Peyer's patch (tissue), 4 donors: ENCODE data around the gene PXDN. TPM values are rescaled to one million over a fixed set of nuclear protein-coding genes. Genes with fewer than 3 reads are reported as not detected.

ENCODE experiments used
- DNase-seq, 3 donors: peaks; one replicate each; pipeline ENCODE4 v3.0.0-alpha.2; 2017 to 2019
- H3K27ac ChIP-seq, 4 donors: fragments of 200-600 bp; sonication (generic); one replicate each; pipeline ENCODE4 v1.5.1; 2016 to 2019
- H3K27me3 ChIP-seq, 2 donors: fragments of 200-600 bp; sonication (generic); one replicate each; pipeline ENCODE4 v1.5.1; 2019
- H3K36me3 ChIP-seq, 3 donors: fragments of 200-600 bp; sonication (generic); one replicate each; pipeline ENCODE4 v1.5.1; 2016 to 2019
- H3K4me1 ChIP-seq, 4 donors: fragments of 200-600 bp; sonication (generic); one replicate each; pipeline ENCODE4 v1.5.1; 2016 to 2019
- H3K4me3 ChIP-seq, 4 donors: fragments of 200-600 bp; sonication (generic); 1 replicate in 3 of 4; 2 replicates in 1 of 4; pipeline ENCODE4 v1.5.1; 2016 to 2019; ENCODE audit warnings: mild to moderate bottlenecking in 1 of 4
- H3K9me3 ChIP-seq, 4 donors: fragments of 200-600 bp; sonication (generic); one replicate each; pipeline ENCODE4 v1.5.1; 2016 to 2019; ENCODE audit warnings: mild to moderate bottlenecking in 1 of 4
- POLR2A ChIP-seq, 2 donors: fragments of 450-650 bp; IDR thresholded peaks; one replicate each; pipeline ENCODE4 v1.5.1; 2017; ENCODE audit warnings: antibody characterized with exemption in 2 of 2, mild to moderate bottlenecking in 2 of 2, moderate library complexity in 2 of 2
- total RNA-seq, 4 donors: library from RNA; depleted of rRNA; stranded (reverse); fragments of >200 nt; gene quantifications; one replicate each; pipeline ENCODE4 v1.1.0, GENCODE V29; 2016
- TF ChIP-seq, protein P1 (sequence below), 6 experiments: fragments of 450-650 bp in 4 of 6; fragments of 200-600 bp in 2 of 6; sonication (generic) in 1 of 6; IDR thresholded peaks; one replicate each; pipeline ENCODE4 v1.5.1; 2017 to 2019; ENCODE audit warnings: antibody characterized with exemption in 6 of 6, mild to moderate bottlenecking in 3 of 6, moderate library complexity in 1 of 6

The PXDN gene
- total RNA-seq, 4 donors from 2014 or later: 7.5 to 148 (median 21.0) TPM

DNA sequence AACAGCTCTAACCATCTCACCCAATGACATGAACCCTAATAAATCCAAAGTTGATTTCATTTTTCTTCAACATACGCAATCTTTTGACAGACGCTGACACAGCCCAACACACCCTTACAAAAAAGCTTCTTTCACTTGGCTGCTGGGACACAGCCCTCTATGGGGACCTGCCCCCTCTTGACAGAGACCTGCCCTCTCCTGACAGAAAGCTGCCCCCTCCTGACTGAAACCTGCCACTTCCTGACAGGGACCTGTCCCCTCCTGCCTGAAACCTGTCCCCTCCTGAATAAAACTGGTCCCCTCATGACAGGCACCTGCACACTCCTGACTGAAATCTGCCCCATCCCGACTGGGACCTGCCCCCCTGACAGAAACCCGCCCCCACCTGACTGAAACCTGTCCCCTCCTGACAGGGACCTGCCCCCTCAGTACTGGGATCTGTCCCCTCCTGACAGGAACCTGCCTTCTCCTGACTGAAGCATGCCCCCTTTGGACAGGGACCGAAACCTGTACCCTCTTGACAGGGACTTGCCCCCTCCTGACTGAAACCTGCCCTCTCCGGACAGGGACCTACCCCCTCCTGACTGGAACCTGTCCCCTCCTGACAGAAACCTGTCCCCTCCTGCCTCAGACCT, 87.9 kb downstream of the PXDN start:
- peak in 1 of 3 donors; percentile 31 for DNase-seq
- peaks cover 0 to 5% (median 0%) of the 10 kb centered on the region in 4 donors for H3K4me1 ChIP-seq
- H3K27ac ChIP-seq: peak overlapping the region in 1 of 4 donors; percentile 8
- H3K27me3 ChIP-seq: no peaks in the 10 kb centered on the region
- no peak overlapping the region for H3K4me3 ChIP-seq
- peaks cover 0 to 19% (median 0%) of the 10 kb centered on the region in 3 donors for H3K36me3 ChIP-seq
- H3K9me3 ChIP-seq: no peaks in the 10 kb centered on the region
- no peak for TF ChIP-seq POLR2A (IDR thresholded peaks at IDR 0.05)
- TF ChIP-seq, protein P1, sequence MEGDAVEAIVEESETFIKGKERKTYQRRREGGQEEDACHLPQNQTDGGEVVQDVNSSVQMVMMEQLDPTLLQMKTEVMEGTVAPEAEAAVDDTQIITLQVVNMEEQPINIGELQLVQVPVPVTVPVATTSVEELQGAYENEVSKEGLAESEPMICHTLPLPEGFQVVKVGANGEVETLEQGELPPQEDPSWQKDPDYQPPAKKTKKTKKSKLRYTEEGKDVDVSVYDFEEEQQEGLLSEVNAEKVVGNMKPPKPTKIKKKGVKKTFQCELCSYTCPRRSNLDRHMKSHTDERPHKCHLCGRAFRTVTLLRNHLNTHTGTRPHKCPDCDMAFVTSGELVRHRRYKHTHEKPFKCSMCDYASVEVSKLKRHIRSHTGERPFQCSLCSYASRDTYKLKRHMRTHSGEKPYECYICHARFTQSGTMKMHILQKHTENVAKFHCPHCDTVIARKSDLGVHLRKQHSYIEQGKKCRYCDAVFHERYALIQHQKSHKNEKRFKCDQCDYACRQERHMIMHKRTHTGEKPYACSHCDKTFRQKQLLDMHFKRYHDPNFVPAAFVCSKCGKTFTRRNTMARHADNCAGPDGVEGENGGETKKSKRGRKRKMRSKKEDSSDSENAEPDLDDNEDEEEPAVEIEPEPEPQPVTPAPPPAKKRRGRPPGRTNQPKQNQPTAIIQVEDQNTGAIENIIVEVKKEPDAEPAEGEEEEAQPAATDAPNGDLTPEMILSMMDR (IDR thresholded peaks at IDR 0.05): no peak

DNA sequence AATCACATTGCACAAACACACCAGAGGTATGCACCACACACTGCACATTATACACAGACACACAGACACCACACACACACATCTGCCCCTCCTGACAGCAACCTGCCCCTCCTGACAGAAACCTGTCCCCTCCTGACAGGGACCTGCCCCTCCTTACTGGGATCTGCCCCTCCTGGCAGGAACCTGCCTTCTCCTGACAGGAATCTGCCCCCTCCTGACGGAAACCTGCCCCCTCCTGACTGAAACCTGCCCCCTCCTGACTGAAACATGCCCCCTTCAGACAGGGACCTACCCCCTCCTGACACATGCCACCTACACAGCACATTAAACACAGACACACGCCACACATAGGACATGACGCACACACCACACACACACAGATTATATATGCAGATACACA, 88.9 kb downstream of the PXDN start:
- Histone ChIP-seq H3K4me1 (peaks cover 0 to 5% (median 0%) of the 10 kb centered on the region in 4 donors), H3K4me3 (no peak overlapping the region), H3K27ac (no peak overlapping the region), H3K27me3 (no peaks in the 10 kb centered on the region), H3K36me3 (peaks cover 0 to 9% (median 0%) of the 10 kb centered on the region in 3 donors), H3K9me3 (no peaks in the 10 kb centered on the region)
- DNase-seq: no peak
- TF ChIP-seq, protein P1 (IDR thresholded peaks at IDR 0.05): no peak
- TF ChIP-seq POLR2A (IDR thresholded peaks at IDR 0.05): no peak

DNA sequence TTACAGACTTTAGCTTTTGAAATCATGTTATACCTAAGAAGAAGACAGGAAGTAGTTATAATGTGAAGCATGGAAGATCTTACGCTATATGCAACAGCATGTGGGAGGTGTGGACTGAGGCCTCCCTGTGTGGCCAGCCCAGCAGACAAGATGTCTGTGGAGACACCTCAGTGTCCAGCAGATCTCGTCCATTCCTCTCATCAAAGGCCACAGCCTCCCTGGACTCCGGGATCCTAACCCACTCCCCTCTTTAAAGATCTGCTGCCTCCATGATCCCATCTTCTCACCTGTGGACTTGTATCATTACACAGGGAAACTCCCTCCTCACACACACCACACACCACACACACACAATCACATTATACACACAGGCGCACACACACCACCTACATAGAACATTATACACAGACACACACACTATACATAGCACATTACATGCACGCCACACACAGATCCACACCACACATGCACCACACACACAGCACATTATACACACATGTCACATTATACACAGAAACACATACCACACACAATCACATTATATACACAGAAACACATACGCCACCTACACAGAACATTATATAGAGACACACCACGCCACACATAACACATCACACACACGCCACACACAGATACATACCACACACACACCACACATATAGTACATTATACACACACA, 89.5 kb downstream of the PXDN start:
- Histone ChIP-seq H3K4me3 (no peak overlapping the region), H3K27me3 (no peaks in the 10 kb centered on the region), H3K36me3 (peaks cover 0 to 2% (median 0%) of the 10 kb centered on the region in 3 donors), H3K27ac (peak overlapping the region in 1 of 4 donors; percentile 20), H3K4me1 (peaks cover 0 to 5% (median 0%) of the 10 kb centered on the region in 4 donors), H3K9me3 (no peaks in the 10 kb centered on the region)
- no peak for TF ChIP-seq POLR2A (IDR thresholded peaks at IDR 0.05)
- TF ChIP-seq, protein P1 (IDR thresholded peaks at IDR 0.05): no peak
- DNase-seq: no peak

DNA sequence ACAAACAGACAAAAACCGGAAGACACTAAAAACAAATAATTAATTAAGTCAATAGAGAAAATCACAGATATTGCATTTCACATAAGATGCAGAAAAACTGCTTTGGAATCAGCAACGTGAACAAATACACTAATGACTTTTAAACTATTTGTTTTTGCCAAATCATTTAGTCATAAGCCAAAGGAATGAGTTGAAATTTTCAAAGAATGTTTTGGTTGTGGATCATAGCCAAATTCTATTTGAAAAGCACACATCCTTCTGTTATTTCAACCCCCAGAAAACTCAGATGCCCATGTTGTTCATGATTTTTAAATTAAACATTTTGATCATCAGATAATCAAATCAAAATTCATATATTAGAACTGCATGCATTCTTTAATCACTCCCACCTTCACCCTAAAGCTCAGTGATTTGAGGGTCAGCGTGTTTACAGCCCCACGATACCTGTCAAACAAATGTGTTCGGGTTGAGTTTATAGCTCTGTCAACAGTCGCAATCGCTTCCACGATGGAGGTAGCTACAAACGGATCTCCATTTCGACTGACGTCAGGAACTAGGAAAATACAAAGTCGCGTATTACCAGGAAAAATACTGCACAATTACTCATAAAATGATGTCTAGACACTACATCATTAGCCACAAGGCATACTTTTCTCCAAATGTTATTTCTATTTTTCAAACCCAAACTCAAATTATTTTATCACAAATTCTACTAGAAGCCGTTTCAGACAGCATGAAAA, 90.2 kb downstream of the PXDN start:
- Histone ChIP-seq H3K4me1 (peaks cover 0 to 5% (median 0%) of the 10 kb centered on the region in 4 donors), H3K27ac (peak overlapping the region in 2 of 4 donors; percentile 30 to 78), H3K9me3 (no peaks in the 10 kb centered on the region), H3K36me3 (peaks cover 0 to 4% (median 0%) of the 10 kb centered on the region in 3 donors), H3K27me3 (no peaks in the 10 kb centered on the region), H3K4me3 (no peak overlapping the region)
- no peak for DNase-seq
- TF ChIP-seq, protein P1 (IDR thresholded peaks at IDR 0.05): no peak
- TF ChIP-seq POLR2A (IDR thresholded peaks at IDR 0.05): no peak

DNA sequence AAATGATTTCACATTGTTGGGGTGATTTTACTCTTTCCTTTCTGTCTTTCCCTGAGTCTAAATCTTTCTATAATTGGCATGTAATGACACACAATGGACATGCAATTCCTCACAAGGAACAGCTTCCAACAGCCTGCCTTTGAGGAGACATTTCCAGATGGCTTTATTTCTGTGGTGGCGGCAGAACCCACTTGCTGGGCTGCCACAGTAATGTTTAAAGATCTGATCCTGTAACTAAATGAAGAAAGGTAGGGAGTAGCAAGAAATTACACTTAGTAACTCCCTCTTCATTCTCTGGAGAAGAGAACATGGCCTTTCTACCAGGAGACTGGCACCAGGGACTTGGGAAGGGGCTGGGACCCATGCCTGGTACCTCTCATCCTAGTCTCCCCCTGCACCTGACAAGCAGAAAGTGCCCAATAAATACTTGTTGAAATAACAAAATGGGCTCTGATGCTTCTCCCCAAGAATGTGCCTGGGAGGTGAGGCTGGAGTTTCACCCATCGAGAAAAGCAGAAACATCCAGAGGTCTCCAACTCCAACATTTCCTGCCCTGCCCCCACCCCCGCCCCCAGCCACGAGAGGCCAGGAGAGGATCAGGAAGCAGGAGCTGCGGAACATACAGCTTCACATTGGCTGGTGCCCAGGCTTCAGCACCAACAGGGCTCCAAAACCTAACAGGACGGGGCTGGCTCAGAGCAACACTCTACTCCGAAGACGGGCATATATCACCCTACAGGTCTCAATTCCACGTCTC, 92.1 kb downstream of the PXDN start:
- peaks cover 0 to 4% (median 0%) of the 10 kb centered on the region in 3 donors for H3K36me3 ChIP-seq
- peaks cover 0 to 5% (median 0%) of the 10 kb centered on the region in 4 donors for H3K4me1 ChIP-seq
- H3K4me3 ChIP-seq: no peak overlapping the region
- peak overlapping the region in 2 of 4 donors; percentile 43 to 78 for H3K27ac ChIP-seq
- no peaks in the 10 kb centered on the region for H3K27me3 ChIP-seq
- H3K9me3 ChIP-seq: no peaks in the 10 kb centered on the region
- TF ChIP-seq POLR2A (IDR thresholded peaks at IDR 0.05): no peak
- TF ChIP-seq, protein P1 (IDR thresholded peaks at IDR 0.05): no peak
- DNase-seq: peak in 1 of 3 donors; percentile 40
